ENCODE measurements around the gene ANKS3. TPM values are rescaled to one million over a fixed set of nuclear protein-coding genes. Genes with fewer than 3 reads are reported as not detected.

Gene ANKS3
- total RNA-seq, 1 experiment from 2014 or later = 25.5 TPM

DNA sequence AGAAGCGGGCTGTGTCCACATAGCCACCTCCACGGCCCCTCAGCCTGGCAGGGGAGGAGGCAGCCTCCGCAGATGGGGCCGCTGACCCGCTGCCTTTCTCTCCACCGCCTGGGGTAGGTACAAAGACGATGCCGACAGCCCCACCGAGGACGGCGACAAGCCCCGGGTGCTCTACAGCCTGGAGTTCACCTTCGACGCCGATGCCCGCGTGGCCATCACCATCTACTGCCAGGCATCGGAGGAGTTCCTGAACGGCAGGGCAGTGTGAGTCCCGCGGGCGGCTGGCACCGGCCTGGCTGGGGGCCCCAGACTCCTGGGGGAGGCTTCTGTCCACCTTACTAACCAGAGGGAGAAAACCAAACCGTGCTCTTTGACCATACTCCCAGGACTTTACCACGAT is 81.5 kb downstream of the ANKS3 start:
- H3K27ac ChIP-seq (ENCODE audit: low read depth, low read length) = no peak overlapping the region
- no peaks in the 10 kb centered on the region for H4K20me1 ChIP-seq (ENCODE audit: insufficient read depth)
- H3K27me3 ChIP-seq (ENCODE audit: insufficient read depth, low read length) = no peaks in the 10 kb centered on the region
- intact Hi-C loops (cut with micrococcal nuclease) = loop anchor here (10.0 kb wide), 1 partner anchor 138 kb away; no protein-coding TSS in a partner anchor
- ChIA-PET RAD21 (ENCODE audit: low non-redundant PET in 1 of 2, low total read pairs in 2 of 2, uncharacterized antibody in 2 of 2, unreplicated experiment in 2 of 2) (no interaction called here), CTCF (no interaction called here), POLR2A (no interaction called here)
- TF ChIP-seq SRF (IDR thresholded peaks at IDR 0.05; ENCODE audit: low read depth) = no peak
- no peak for TF ChIP-seq FOSL1 (IDR thresholded peaks at IDR 0.05; ENCODE audit: low read depth)
- no peak for TF ChIP-seq RAD21 (IDR thresholded peaks at IDR 0.05; ENCODE audit: low read depth)
- TF ChIP-seq ZFX (IDR thresholded peaks at IDR 0.05) = no peak
- TF ChIP-seq, protein P1, sequence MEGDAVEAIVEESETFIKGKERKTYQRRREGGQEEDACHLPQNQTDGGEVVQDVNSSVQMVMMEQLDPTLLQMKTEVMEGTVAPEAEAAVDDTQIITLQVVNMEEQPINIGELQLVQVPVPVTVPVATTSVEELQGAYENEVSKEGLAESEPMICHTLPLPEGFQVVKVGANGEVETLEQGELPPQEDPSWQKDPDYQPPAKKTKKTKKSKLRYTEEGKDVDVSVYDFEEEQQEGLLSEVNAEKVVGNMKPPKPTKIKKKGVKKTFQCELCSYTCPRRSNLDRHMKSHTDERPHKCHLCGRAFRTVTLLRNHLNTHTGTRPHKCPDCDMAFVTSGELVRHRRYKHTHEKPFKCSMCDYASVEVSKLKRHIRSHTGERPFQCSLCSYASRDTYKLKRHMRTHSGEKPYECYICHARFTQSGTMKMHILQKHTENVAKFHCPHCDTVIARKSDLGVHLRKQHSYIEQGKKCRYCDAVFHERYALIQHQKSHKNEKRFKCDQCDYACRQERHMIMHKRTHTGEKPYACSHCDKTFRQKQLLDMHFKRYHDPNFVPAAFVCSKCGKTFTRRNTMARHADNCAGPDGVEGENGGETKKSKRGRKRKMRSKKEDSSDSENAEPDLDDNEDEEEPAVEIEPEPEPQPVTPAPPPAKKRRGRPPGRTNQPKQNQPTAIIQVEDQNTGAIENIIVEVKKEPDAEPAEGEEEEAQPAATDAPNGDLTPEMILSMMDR (IDR thresholded peaks at IDR 0.05 in 2 of 3, conservative IDR thresholded peaks at IDR 0.05 in 1 of 3; ENCODE audit: borderline replicate concordance in 1 of 3, insufficient read depth in 1 of 3, low read depth in 2 of 3, low read length in 2 of 3) = no peak
- no peak for TF ChIP-seq ELF1 (IDR thresholded peaks at IDR 0.05; ENCODE audit: borderline replicate concordance, low read depth)
- no peaks in the 10 kb centered on the region for H3K9me3 ChIP-seq (ENCODE audit: control insufficient read depth in 1 of 2, insufficient read depth in 1 of 2, low read depth in 1 of 2, low read length in 2 of 2)
- H3K4me2 ChIP-seq (ENCODE audit: low read length) = no peak overlapping the region
- BruUV-seq (replicated peaks) = no TSS peak
- ATAC-seq (no peak), DNase-seq (ENCODE audit: low read depth, low spot score) (no peak)
- H3K36me3 ChIP-seq (ENCODE audit: control insufficient read depth in 1 of 2, insufficient read depth in 2 of 2, low read length in 2 of 2) = peaks cover 0 to 14% of the 10 kb centered on the region in 2 experiments; a peak in 2 of 4 replicates
- H2AFZ ChIP-seq (ENCODE audit: low read depth, low read length, poor library complexity, severe bottlenecking) = no peak overlapping the region
- peaks cover 2 to 8% of the 10 kb centered on the region in 2 experiments; a peak in 3 of 4 replicates for H3K4me1 ChIP-seq (ENCODE audit: control insufficient read depth in 1 of 2, insufficient read depth in 2 of 2, low read length in 2 of 2)
- no peak overlapping the region for H3K4me3 ChIP-seq (replicated peaks in 1 of 2; ENCODE audit: low read depth in 1 of 2, low read length in 2 of 2)
- no peak overlapping the region for H3K9ac ChIP-seq (ENCODE audit: low read length)
- H3K9me2 ChIP-seq (ENCODE audit: insufficient read depth) = no peaks in the 10 kb centered on the region
- peaks cover 19% of the 10 kb centered on the region for H3K79me2 ChIP-seq (ENCODE audit: insufficient read depth, low read length)

DNA sequence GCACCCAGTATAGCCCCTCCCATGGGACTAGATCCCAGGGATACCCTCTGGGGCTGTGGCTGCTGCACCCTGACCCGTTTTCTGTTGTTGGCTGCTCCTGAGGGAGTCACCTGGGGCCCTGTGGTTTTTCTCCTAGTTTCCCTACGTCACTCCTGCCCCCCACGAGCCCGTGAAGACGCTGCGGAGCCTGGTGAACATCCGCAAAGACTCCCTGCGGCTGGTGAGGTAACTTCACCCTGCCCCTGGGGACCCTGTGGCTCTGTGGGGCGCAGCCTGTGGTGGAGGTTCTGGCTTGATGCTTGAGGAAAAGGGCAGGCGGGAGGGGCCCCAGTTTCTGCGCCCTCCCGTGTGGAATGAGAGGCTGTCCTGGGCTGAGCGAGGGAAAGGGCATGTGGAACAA is 82.2 kb downstream of the ANKS3 start:
- ChIA-PET RAD21 (ENCODE audit: low non-redundant PET in 1 of 2, low total read pairs in 2 of 2, uncharacterized antibody in 2 of 2, unreplicated experiment in 2 of 2) (no interaction called here), POLR2A (no interaction called here), CTCF (no interaction called here)
- Histone ChIP-seq H3K27me3 (ENCODE audit: insufficient read depth, low read length) (no peaks in the 10 kb centered on the region), H4K20me1 (ENCODE audit: insufficient read depth) (no peaks in the 10 kb centered on the region), H3K27ac (ENCODE audit: low read depth, low read length) (no peak overlapping the region), H3K9me3 (ENCODE audit: control insufficient read depth in 1 of 2, insufficient read depth in 1 of 2, low read depth in 1 of 2, low read length in 2 of 2) (no peaks in the 10 kb centered on the region), H3K36me3 (ENCODE audit: control insufficient read depth in 1 of 2, insufficient read depth in 2 of 2, low read length in 2 of 2) (peaks cover 0 to 12% of the 10 kb centered on the region in 2 experiments; a peak in 2 of 4 replicates), H3K79me2 (ENCODE audit: insufficient read depth, low read length) (peaks cover 26% of the 10 kb centered on the region), H2AFZ (ENCODE audit: low read depth, low read length, poor library complexity, severe bottlenecking) (no peak overlapping the region), H3K9me2 (ENCODE audit: insufficient read depth) (no peaks in the 10 kb centered on the region), H3K9ac (ENCODE audit: low read length) (no peak overlapping the region), H3K4me3 (replicated peaks in 1 of 2; ENCODE audit: low read depth in 1 of 2, low read length in 2 of 2) (no peak overlapping the region), H3K4me1 (ENCODE audit: control insufficient read depth in 1 of 2, insufficient read depth in 2 of 2, low read length in 2 of 2) (peaks cover 2 to 8% of the 10 kb centered on the region in 2 experiments; a peak in 3 of 4 replicates), H3K4me2 (ENCODE audit: low read length) (no peak overlapping the region)
- intact Hi-C loops (cut with micrococcal nuclease) = loop anchor here (10.0 kb wide), 1 partner anchor 137 kb away; no protein-coding TSS in a partner anchor
- BruUV-seq (replicated peaks) = no TSS peak
- ATAC-seq (no peak), DNase-seq (ENCODE audit: low read depth, low spot score) (no peak)
- no peak for TF ChIP-seq YY1 (IDR thresholded peaks at IDR 0.05; ENCODE audit: extremely low read depth, insufficient replicate concordance, low read depth, low read length)
- TF ChIP-seq SP1 (IDR thresholded peaks at IDR 0.05; ENCODE audit: low read depth) = no peak
- TF ChIP-seq EGR1 (IDR thresholded peaks at IDR 0.05; ENCODE audit: low read depth) = no peak
- no peak for TF ChIP-seq RAD21 (IDR thresholded peaks at IDR 0.05; ENCODE audit: low read depth)
- TF ChIP-seq, protein P2, sequence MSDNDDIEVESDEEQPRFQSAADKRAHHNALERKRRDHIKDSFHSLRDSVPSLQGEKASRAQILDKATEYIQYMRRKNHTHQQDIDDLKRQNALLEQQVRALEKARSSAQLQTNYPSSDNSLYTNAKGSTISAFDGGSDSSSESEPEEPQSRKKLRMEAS (IDR thresholded peaks at IDR 0.05) = no peak
- no peak for TF ChIP-seq SRF (IDR thresholded peaks at IDR 0.05; ENCODE audit: low read depth)
- TF ChIP-seq ZNF274 (IDR thresholded peaks at IDR 0.05; ENCODE audit: low read depth, low read length) = no peak
- TF ChIP-seq JUND (IDR thresholded peaks at IDR 0.05) = no peak
- TF ChIP-seq ELF1 (IDR thresholded peaks at IDR 0.05; ENCODE audit: borderline replicate concordance, low read depth) = no peak
- TF ChIP-seq, protein P3, sequence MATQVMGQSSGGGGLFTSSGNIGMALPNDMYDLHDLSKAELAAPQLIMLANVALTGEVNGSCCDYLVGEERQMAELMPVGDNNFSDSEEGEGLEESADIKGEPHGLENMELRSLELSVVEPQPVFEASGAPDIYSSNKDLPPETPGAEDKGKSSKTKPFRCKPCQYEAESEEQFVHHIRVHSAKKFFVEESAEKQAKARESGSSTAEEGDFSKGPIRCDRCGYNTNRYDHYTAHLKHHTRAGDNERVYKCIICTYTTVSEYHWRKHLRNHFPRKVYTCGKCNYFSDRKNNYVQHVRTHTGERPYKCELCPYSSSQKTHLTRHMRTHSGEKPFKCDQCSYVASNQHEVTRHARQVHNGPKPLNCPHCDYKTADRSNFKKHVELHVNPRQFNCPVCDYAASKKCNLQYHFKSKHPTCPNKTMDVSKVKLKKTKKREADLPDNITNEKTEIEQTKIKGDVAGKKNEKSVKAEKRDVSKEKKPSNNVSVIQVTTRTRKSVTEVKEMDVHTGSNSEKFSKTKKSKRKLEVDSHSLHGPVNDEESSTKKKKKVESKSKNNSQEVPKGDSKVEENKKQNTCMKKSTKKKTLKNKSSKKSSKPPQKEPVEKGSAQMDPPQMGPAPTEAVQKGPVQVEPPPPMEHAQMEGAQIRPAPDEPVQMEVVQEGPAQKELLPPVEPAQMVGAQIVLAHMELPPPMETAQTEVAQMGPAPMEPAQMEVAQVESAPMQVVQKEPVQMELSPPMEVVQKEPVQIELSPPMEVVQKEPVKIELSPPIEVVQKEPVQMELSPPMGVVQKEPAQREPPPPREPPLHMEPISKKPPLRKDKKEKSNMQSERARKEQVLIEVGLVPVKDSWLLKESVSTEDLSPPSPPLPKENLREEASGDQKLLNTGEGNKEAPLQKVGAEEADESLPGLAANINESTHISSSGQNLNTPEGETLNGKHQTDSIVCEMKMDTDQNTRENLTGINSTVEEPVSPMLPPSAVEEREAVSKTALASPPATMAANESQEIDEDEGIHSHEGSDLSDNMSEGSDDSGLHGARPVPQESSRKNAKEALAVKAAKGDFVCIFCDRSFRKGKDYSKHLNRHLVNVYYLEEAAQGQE (IDR thresholded peaks at IDR 0.05; ENCODE audit: low read depth) = no peak
